Nucleus accumbens (tissue), 56 donors: ENCODE data around the gene DRD3.

Experiments
- DNase-seq, 56 donors: peaks; one replicate each; lab custom pipeline; 2025; lab: John Stamatoyannopoulos, UW

The DRD3 gene

GRCh38 chr3:114083112-114083511 is 95.7 kb downstream of the DRD3 start:
- no peak for DNase-seq

GRCh38 chr3:114081037-114081436 is 97.8 kb downstream of the DRD3 start:
- DNase-seq = no peak

- DNase-seq = no peak
Measured at GRCh38 chr3:114080201-114080600, 98.7 kb downstream of the DRD3 start.

GRCh38 chr3:114079761-114080160 is 99.1 kb downstream of the DRD3 start:
- no peak for DNase-seq

GRCh38 chr3:114078126-114078525 is 100.7 kb downstream of the DRD3 start:
- DNase-seq = no peak
